SK-N-SH (cell line): Measurements from ENCODE around the gene VPS9D1. TPM values are rescaled to one million over a fixed set of nuclear protein-coding genes. Genes with fewer than 3 reads are reported as not detected.

Source experiments
- CHD2 ChIP-seq: fragments of 150-350 bp; IDR thresholded peaks from 2 replicates; pipeline ENCODE4 v1.6.1; 2018; ENCODE audit warnings: low read length; ENCODE audit not compliant: partially characterized antibody
- ELF1 ChIP-seq: IDR thresholded peaks from 2 replicates; pipeline ENCODE4 v1.4.0; 2012
- EP300 ChIP-seq, 2 experiments: IDR thresholded peaks; 2 replicates each; pipeline versions ENCODE4 v1.4.0 to v1.6.1; 2012; ENCODE audit warnings: borderline replicate concordance in 1 of 2, low read depth in 1 of 2, low read length in 1 of 2
- FOSL2 ChIP-seq: IDR thresholded peaks from 2 replicates; pipeline ENCODE4 v1.4.0; 2012; ENCODE audit warnings: low read depth, mild to moderate bottlenecking, moderate library complexity, borderline replicate concordance
- FOXJ3 ChIP-seq: sonication (generic); formaldehyde crosslinking; IDR thresholded peaks from 2 replicates; pipeline ENCODE4 v1.5.1; 2020; ENCODE audit warnings: mild to moderate bottlenecking, missing genetic modification reagents
- FOXM1 ChIP-seq: IDR thresholded peaks from 2 replicates; pipeline ENCODE4 v1.4.0; 2012; ENCODE audit warnings: low read depth, mild to moderate bottlenecking
- GABPA ChIP-seq: IDR thresholded peaks from 2 replicates; pipeline ENCODE4 v1.4.0; 2012; ENCODE audit warnings: low read depth, mild to moderate bottlenecking
- GATA2 ChIP-seq: sonication (generic); formaldehyde crosslinking; IDR thresholded peaks from 2 replicates; pipeline ENCODE4 v1.5.0; 2020; ENCODE audit warnings: mild to moderate bottlenecking, missing genetic modification reagents
- JUND ChIP-seq: IDR thresholded peaks from 2 replicates; pipeline ENCODE4 v1.4.0; 2012
- MEF2A ChIP-seq: IDR thresholded peaks from 2 replicates; pipeline ENCODE4 v1.4.0; 2012; ENCODE audit warnings: low read depth, borderline replicate concordance
- NRF1 ChIP-seq: IDR thresholded peaks from 2 replicates; pipeline ENCODE4 v1.6.1; 2012; ENCODE audit warnings: low read depth, mild to moderate bottlenecking, low read length
- POLR2AphosphoS5 ChIP-seq: IDR thresholded peaks from 2 replicates; pipeline ENCODE4 v1.6.1; 2012; ENCODE audit warnings: low read depth, low read length
- RAD21 ChIP-seq: IDR thresholded peaks from 2 replicates; pipeline ENCODE4 v1.6.1; 2012; ENCODE audit warnings: mild to moderate bottlenecking, low read length
- RCOR1 ChIP-seq: fragments of 150-350 bp; IDR thresholded peaks from 2 replicates; pipeline ENCODE4 v1.6.1; 2017; ENCODE audit warnings: antibody characterized with exemption, low read length
- RFX5 ChIP-seq: IDR thresholded peaks from 2 replicates; pipeline ENCODE4 v1.6.1; 2012; ENCODE audit warnings: mild to moderate bottlenecking, improper control_type of control experiment, low read length
- RXRA ChIP-seq: IDR thresholded peaks from 2 replicates; pipeline ENCODE4 v1.4.0; 2012; ENCODE audit warnings: low read depth, mild to moderate bottlenecking, borderline replicate concordance
- SIN3A ChIP-seq: IDR thresholded peaks from 2 replicates; pipeline ENCODE4 v1.6.1; 2012; ENCODE audit warnings: low read depth, mild to moderate bottlenecking, low read length, moderate library complexity, borderline replicate concordance
- SMC3 ChIP-seq: IDR thresholded peaks from 2 replicates; pipeline ENCODE4 v1.6.1; 2012; ENCODE audit warnings: low read depth, low read length, improper control_type of control experiment
- TAF1 ChIP-seq: IDR thresholded peaks from 2 replicates; pipeline ENCODE4 v1.6.1; 2012; ENCODE audit warnings: low read depth, mild to moderate bottlenecking, low read length, moderate library complexity, borderline replicate concordance
- TCF12 ChIP-seq: IDR thresholded peaks from 2 replicates; pipeline ENCODE4 v1.4.0; 2012
- TEAD4 ChIP-seq: IDR thresholded peaks from 2 replicates; pipeline ENCODE4 v1.4.0; 2012; ENCODE audit warnings: mild to moderate bottlenecking, borderline replicate concordance; ENCODE audit not compliant: insufficient read depth
- YY1 ChIP-seq: IDR thresholded peaks from 2 replicates; pipeline ENCODE4 v1.4.0; 2012; ENCODE audit warnings: low read depth, mild to moderate bottlenecking
- polyA plus RNA-seq, 3 experiments: library from polyadenylated mRNA; depleted of rRNA; stranded (reverse); fragments of >200 nt; gene quantifications; 2 replicates each; pipeline ENCODE4 v1.2.3, GENCODE V29; 2012
- TF ChIP-seq, protein P1 (sequence below): IDR thresholded peaks from 2 replicates; pipeline ENCODE4 v1.6.1; 2012; ENCODE audit warnings: mild to moderate bottlenecking, low read depth, low read length, moderate library complexity
- TF ChIP-seq, protein P2 (sequence below): fragments of 200-600 bp; sonication (generic); IDR thresholded peaks from 2 replicates; pipeline ENCODE4 v1.6.1; 2017; ENCODE audit warnings: antibody characterized with exemption, mild to moderate bottlenecking, moderate library complexity
- TF ChIP-seq, protein P3 (sequence below): IDR thresholded peaks from 2 replicates; pipeline ENCODE4 v1.4.0; 2012; ENCODE audit warnings: low read depth
- TF ChIP-seq, protein P4 (sequence below): IDR thresholded peaks from 2 replicates; pipeline ENCODE4 v1.4.0; 2012; ENCODE audit warnings: low read depth, borderline replicate concordance
- TF ChIP-seq, protein P5 (sequence below): fragments of 150-350 bp; IDR thresholded peaks from 2 replicates; pipeline ENCODE4 v1.6.1; 2017; ENCODE audit warnings: antibody characterized with exemption, low read length, low read depth, borderline replicate concordance
- TF ChIP-seq, protein P6 (sequence below): IDR thresholded peaks from 2 replicates; pipeline ENCODE4 v1.4.0; 2012; ENCODE audit warnings: low read depth, borderline replicate concordance

Gene VPS9D1
- polyA plus RNA-seq, 1 of the 3 experiments (the other 2 are of a cell fraction) = 10.1 TPM

DNA sequence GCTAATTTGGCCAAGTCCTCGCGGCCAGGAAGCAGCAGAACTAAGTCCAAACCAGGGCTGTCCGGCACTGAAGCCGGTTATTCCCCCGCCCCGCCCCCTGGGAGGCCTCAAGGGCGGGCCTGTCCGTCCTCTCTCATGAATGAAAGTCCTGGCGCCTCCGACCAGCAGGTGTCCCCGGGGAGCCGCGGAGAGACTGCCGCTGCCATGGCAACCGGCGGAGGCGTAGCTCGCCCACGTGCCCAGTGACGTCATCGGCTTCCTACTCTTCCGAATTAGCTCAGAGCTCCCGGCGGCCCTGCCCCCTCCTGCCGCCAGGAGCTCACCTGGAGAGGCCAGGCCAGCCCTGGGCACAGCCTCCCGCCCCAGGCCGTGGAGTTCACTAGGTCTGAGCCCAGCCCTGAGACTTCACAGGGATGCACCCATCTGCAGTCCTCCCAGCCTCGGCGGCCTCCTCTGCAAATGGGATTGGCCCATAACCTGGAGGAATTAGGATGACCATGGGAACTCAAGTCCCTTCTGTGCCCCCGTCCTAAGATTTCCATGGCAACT is 20.5 kb downstream of the VPS9D1 start (continued):
- TF ChIP-seq, protein P1, sequence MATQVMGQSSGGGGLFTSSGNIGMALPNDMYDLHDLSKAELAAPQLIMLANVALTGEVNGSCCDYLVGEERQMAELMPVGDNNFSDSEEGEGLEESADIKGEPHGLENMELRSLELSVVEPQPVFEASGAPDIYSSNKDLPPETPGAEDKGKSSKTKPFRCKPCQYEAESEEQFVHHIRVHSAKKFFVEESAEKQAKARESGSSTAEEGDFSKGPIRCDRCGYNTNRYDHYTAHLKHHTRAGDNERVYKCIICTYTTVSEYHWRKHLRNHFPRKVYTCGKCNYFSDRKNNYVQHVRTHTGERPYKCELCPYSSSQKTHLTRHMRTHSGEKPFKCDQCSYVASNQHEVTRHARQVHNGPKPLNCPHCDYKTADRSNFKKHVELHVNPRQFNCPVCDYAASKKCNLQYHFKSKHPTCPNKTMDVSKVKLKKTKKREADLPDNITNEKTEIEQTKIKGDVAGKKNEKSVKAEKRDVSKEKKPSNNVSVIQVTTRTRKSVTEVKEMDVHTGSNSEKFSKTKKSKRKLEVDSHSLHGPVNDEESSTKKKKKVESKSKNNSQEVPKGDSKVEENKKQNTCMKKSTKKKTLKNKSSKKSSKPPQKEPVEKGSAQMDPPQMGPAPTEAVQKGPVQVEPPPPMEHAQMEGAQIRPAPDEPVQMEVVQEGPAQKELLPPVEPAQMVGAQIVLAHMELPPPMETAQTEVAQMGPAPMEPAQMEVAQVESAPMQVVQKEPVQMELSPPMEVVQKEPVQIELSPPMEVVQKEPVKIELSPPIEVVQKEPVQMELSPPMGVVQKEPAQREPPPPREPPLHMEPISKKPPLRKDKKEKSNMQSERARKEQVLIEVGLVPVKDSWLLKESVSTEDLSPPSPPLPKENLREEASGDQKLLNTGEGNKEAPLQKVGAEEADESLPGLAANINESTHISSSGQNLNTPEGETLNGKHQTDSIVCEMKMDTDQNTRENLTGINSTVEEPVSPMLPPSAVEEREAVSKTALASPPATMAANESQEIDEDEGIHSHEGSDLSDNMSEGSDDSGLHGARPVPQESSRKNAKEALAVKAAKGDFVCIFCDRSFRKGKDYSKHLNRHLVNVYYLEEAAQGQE = no peak
- no peak for TF ChIP-seq ELF1
- TF ChIP-seq, protein P2, sequence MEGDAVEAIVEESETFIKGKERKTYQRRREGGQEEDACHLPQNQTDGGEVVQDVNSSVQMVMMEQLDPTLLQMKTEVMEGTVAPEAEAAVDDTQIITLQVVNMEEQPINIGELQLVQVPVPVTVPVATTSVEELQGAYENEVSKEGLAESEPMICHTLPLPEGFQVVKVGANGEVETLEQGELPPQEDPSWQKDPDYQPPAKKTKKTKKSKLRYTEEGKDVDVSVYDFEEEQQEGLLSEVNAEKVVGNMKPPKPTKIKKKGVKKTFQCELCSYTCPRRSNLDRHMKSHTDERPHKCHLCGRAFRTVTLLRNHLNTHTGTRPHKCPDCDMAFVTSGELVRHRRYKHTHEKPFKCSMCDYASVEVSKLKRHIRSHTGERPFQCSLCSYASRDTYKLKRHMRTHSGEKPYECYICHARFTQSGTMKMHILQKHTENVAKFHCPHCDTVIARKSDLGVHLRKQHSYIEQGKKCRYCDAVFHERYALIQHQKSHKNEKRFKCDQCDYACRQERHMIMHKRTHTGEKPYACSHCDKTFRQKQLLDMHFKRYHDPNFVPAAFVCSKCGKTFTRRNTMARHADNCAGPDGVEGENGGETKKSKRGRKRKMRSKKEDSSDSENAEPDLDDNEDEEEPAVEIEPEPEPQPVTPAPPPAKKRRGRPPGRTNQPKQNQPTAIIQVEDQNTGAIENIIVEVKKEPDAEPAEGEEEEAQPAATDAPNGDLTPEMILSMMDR = peak; percentile 69
- no peak for TF ChIP-seq RXRA
- TF ChIP-seq MEF2A = no peak
- TF ChIP-seq RFX5 = no peak
- peak; percentile 53 for TF ChIP-seq CHD2
- no peak for TF ChIP-seq FOXM1
- no peak for TF ChIP-seq NRF1
- no peak for TF ChIP-seq YY1
- TF ChIP-seq FOXJ3 (CRISPR knock-in tag) = no peak
- peak; percentile 73 for TF ChIP-seq RAD21
- TF ChIP-seq, protein P3, sequence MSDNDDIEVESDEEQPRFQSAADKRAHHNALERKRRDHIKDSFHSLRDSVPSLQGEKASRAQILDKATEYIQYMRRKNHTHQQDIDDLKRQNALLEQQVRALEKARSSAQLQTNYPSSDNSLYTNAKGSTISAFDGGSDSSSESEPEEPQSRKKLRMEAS = peak; percentile 82
- TF ChIP-seq TEAD4 = no peak
- no peak for TF ChIP-seq GATA2 (CRISPR knock-in tag)
- no peak for TF ChIP-seq GABPA
- TF ChIP-seq EP300 (IDR thresholded peaks at IDR 0.05; ENCODE audit: borderline replicate concordance in 1 of 2, low read depth in 1 of 2, low read length in 1 of 2) = no peak
- TF ChIP-seq SMC3 = peak; percentile 58
- no peak for TF ChIP-seq TCF12
- TF ChIP-seq, protein P4, sequence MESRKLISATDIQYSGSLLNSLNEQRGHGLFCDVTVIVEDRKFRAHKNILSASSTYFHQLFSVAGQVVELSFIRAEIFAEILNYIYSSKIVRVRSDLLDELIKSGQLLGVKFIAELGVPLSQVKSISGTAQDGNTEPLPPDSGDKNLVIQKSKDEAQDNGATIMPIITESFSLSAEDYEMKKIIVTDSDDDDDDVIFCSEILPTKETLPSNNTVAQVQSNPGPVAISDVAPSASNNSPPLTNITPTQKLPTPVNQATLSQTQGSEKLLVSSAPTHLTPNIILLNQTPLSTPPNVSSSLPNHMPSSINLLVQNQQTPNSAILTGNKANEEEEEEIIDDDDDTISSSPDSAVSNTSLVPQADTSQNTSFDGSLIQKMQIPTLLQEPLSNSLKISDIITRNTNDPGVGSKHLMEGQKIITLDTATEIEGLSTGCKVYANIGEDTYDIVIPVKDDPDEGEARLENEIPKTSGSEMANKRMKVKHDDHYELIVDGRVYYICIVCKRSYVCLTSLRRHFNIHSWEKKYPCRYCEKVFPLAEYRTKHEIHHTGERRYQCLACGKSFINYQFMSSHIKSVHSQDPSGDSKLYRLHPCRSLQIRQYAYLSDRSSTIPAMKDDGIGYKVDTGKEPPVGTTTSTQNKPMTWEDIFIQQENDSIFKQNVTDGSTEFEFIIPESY = no peak
- no peak for TF ChIP-seq JUND
- TF ChIP-seq, protein P5, sequence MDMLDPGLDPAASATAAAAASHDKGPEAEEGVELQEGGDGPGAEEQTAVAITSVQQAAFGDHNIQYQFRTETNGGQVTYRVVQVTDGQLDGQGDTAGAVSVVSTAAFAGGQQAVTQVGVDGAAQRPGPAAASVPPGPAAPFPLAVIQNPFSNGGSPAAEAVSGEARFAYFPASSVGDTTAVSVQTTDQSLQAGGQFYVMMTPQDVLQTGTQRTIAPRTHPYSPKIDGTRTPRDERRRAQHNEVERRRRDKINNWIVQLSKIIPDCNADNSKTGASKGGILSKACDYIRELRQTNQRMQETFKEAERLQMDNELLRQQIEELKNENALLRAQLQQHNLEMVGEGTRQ = peak; percentile 91
- 0 out of 2 replicates have a peak, but pooled peaks have one; percentile 42 for TF ChIP-seq RCOR1
- TF ChIP-seq SIN3A = peak; percentile 80; the same call in 1 of the 2 replicates
- TF ChIP-seq FOSL2 = no peak
- TF ChIP-seq, protein P6, sequence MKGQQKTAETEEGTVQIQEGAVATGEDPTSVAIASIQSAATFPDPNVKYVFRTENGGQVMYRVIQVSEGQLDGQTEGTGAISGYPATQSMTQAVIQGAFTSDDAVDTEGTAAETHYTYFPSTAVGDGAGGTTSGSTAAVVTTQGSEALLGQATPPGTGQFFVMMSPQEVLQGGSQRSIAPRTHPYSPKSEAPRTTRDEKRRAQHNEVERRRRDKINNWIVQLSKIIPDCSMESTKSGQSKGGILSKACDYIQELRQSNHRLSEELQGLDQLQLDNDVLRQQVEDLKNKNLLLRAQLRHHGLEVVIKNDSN = peak; percentile 97
- no peak for TF ChIP-seq TAF1
- TF ChIP-seq POLR2AphosphoS5 = no peak
